HCT116 (cell line): ENCODE results near the gene XYLT1.

ENCODE experiments used
- EGR1 ChIP-seq: IDR thresholded peaks from 2 replicates; pipeline ENCODE4 v1.6.1; 2012; ENCODE audit warnings: low read depth
- EZH2 ChIP-seq: fragments of 200-600 bp; sonication (generic); IDR thresholded peaks from 2 replicates; pipeline ENCODE4 v1.6.1; 2017; ENCODE audit warnings: antibody characterized with exemption, mixed run types
- FOSL1 ChIP-seq: IDR thresholded peaks from 2 replicates; pipeline ENCODE4 v1.6.1; 2012; ENCODE audit warnings: low read depth
- POLR2A ChIP-seq: IDR thresholded peaks from 2 replicates; pipeline ENCODE4 v1.7.0; 2011; ENCODE audit warnings: borderline replicate concordance; ENCODE audit not compliant: insufficient read depth, insufficient read length; ENCODE audit errors: extremely low read depth
- POLR2AphosphoS5 ChIP-seq: IDR thresholded peaks from 2 replicates; pipeline ENCODE4 v1.6.1; 2011; ENCODE audit warnings: mild to moderate bottlenecking, low read depth, low read length, moderate library complexity
- YY1 ChIP-seq: IDR thresholded peaks from 2 replicates; pipeline ENCODE4 v1.6.1; 2011; ENCODE audit warnings: low read length, low read depth, moderate library complexity, mild to moderate bottlenecking; ENCODE audit not compliant: insufficient replicate concordance; ENCODE audit errors: extremely low read depth
- ZNF274 ChIP-seq: fragments of 200-500 bp; sonication (Bioruptor generic); IDR thresholded peaks from 2 replicates; pipeline ENCODE4 v1.6.1; 2014; ENCODE audit warnings: mild to moderate bottlenecking, low read depth, low read length, inconsistent platforms
- TF ChIP-seq, protein P1 (sequence below), 3 experiments: fragments of 200-600 bp in 1 of 3; sonication (generic) in 1 of 3; IDR thresholded peaks in 2 of 3; conservative IDR thresholded peaks in 1 of 3; 2 replicates each; pipeline ENCODE4 v1.5.1; 2012 to 2017; ENCODE audit warnings: low read depth in 2 of 3, low read length in 2 of 3, antibody characterized with exemption in 1 of 3, borderline replicate concordance in 1 of 3, control low read depth in 1 of 3, mild to moderate bottlenecking in 1 of 3, mixed read lengths in 1 of 3, mixed run types in 1 of 3, moderate library complexity in 1 of 3; ENCODE audit not compliant: insufficient read depth in 1 of 3
- TF ChIP-seq, protein P2 (sequence below): IDR thresholded peaks from 2 replicates; pipeline ENCODE4 v1.6.1; 2012

DNA sequence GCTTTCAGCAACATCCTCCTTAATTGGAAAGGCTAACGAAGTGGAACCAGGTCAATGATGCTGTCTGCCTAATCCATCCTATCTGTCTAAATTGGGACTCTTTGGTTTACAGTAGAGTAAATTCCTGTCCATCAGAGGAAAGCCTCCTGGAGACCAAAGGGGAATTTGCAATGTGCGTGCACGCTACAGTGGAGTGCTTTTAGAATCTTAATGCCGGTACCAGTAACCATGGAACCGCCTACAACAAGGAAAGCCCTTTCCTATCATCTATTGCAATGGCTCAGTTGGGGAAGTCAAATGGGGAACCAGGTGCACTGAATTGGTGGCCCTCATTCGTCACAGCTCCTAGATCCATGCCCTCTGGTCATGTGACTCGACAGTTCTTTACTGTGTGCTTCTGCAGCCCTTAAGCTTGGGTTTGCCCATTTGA is 110.1 kb downstream of the XYLT1 start:
- TF ChIP-seq, protein P1, sequence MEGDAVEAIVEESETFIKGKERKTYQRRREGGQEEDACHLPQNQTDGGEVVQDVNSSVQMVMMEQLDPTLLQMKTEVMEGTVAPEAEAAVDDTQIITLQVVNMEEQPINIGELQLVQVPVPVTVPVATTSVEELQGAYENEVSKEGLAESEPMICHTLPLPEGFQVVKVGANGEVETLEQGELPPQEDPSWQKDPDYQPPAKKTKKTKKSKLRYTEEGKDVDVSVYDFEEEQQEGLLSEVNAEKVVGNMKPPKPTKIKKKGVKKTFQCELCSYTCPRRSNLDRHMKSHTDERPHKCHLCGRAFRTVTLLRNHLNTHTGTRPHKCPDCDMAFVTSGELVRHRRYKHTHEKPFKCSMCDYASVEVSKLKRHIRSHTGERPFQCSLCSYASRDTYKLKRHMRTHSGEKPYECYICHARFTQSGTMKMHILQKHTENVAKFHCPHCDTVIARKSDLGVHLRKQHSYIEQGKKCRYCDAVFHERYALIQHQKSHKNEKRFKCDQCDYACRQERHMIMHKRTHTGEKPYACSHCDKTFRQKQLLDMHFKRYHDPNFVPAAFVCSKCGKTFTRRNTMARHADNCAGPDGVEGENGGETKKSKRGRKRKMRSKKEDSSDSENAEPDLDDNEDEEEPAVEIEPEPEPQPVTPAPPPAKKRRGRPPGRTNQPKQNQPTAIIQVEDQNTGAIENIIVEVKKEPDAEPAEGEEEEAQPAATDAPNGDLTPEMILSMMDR (IDR thresholded peaks at IDR 0.05 in 2 of 3, conservative IDR thresholded peaks at IDR 0.05 in 1 of 3; ENCODE audit: borderline replicate concordance in 1 of 3, insufficient read depth in 1 of 3, low read depth in 2 of 3, low read length in 2 of 3) = no peak
- no peak for TF ChIP-seq EGR1
- TF ChIP-seq POLR2A = no peak
- TF ChIP-seq, protein P2, sequence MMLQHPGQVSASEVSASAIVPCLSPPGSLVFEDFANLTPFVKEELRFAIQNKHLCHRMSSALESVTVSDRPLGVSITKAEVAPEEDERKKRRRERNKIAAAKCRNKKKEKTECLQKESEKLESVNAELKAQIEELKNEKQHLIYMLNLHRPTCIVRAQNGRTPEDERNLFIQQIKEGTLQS = no peak
- no peak for TF ChIP-seq YY1
- no peak for TF ChIP-seq EZH2
- no peak for TF ChIP-seq FOSL1
- TF ChIP-seq ZNF274 = no peak
- TF ChIP-seq POLR2AphosphoS5 = no peak
